WTC11 (cell line): ENCODE measurements around the gene FBXO4. TPM values are rescaled to one million over a fixed set of nuclear protein-coding genes. Genes with fewer than 3 reads are reported as not detected.

Experiments
- ATAC-seq: fragments of 200-7000 bp; cut with Tn5 transposase; 2 replicates; pipeline ENCODE4 v1.10.0; 2021; ENCODE audit warnings: mild to moderate bottlenecking, moderate library complexity
- CTCF ChIA-PET: fragments of 300-600 bp; sonication (Branson Sonifier 250); formaldehyde crosslinking; loops from one replicate; lab custom pipeline; 2021; ENCODE audit warnings: antibody characterized with exemption; lab: Charles Lee
- POLR2A ChIA-PET: fragments of 350-600 bp; sonication (Branson Sonifier 250); formaldehyde crosslinking; loops from one replicate; lab custom pipeline; 2021; ENCODE audit warnings: antibody characterized with exemption; lab: Charles Lee
- DNase-seq: peaks from one replicate; pipeline ENCODE4 v3.0.0; 2021; ENCODE audit warnings: low spot score
- H3K27ac Mint-ChIP-seq: 2 replicates; pipeline ENCODE4 v1.8.0; 2021; ENCODE audit warnings: mixed read lengths
- H3K27me3 Mint-ChIP-seq: 2 replicates; pipeline ENCODE4 v1.8.0; 2021; ENCODE audit warnings: low read depth, mild to moderate bottlenecking, moderate library complexity, mixed read lengths
- H3K36me3 Mint-ChIP-seq: 2 replicates; pipeline ENCODE4 v1.8.0; 2021; ENCODE audit warnings: mixed read lengths
- H3K4me1 Mint-ChIP-seq: 2 replicates; pipeline ENCODE4 v1.8.0; 2022; ENCODE audit warnings: mixed read lengths
- H3K4me3 Mint-ChIP-seq: 2 replicates; pipeline ENCODE4 v1.8.0; 2021; ENCODE audit warnings: mild to moderate bottlenecking, moderate library complexity, mixed read lengths
- H3K9me3 Mint-ChIP-seq: 2 replicates; pipeline ENCODE4 v1.8.0; 2021; ENCODE audit warnings: mixed read lengths
- CREM ChIP-seq: sonication (generic); formaldehyde crosslinking; IDR thresholded peaks from 2 replicates; pipeline ENCODE4 v1.8.1; 2022; ENCODE audit warnings: mild to moderate bottlenecking, missing genetic modification reagents, moderate library complexity
- ELF4 ChIP-seq: sonication (generic); formaldehyde crosslinking; IDR thresholded peaks from 2 replicates; pipeline ENCODE4 v1.8.1; 2022; ENCODE audit warnings: low read depth, mild to moderate bottlenecking, moderate library complexity, missing genetic modification reagents
- EMX1 ChIP-seq: fragments of 250-450 bp; sonication (Bioruptor Pico); IDR thresholded peaks from 2 replicates; pipeline ENCODE4 v1.8.0; 2021; ENCODE audit warnings: mild to moderate bottlenecking
- FOXP1 ChIP-seq: sonication (generic); formaldehyde crosslinking; IDR thresholded peaks from 2 replicates; pipeline ENCODE4 v1.8.0; 2022; ENCODE audit warnings: missing genetic modification reagents, mild to moderate bottlenecking, moderate library complexity, borderline replicate concordance
- GABPB1 ChIP-seq: sonication (generic); formaldehyde crosslinking; IDR thresholded peaks from 2 replicates; pipeline ENCODE4 v1.8.1; 2023; ENCODE audit warnings: mild to moderate bottlenecking, missing genetic modification reagents
- GRHL2 ChIP-seq: fragments of 250-450 bp; sonication (Bioruptor Pico); IDR thresholded peaks from 2 replicates; pipeline ENCODE4 v1.8.0; 2022; ENCODE audit warnings: mild to moderate bottlenecking, moderate library complexity; ENCODE audit not compliant: insufficient replicate concordance, severe bottlenecking
- GTF2I ChIP-seq: fragments of 250-450 bp; sonication (Bioruptor Pico); conservative IDR thresholded peaks from 2 replicates; pipeline ENCODE4 v1.4.0; 2021; ENCODE audit warnings: mild to moderate bottlenecking
- HMGA2 ChIP-seq: fragments of 250-450 bp; sonication (Bioruptor Pico); IDR thresholded peaks from 2 replicates; pipeline ENCODE4 v1.4.0; 2021; ENCODE audit warnings: mild to moderate bottlenecking, moderate library complexity
- JUN ChIP-seq: sonication (generic); formaldehyde crosslinking; IDR thresholded peaks from 2 replicates; pipeline ENCODE4 v1.8.0; 2023; ENCODE audit warnings: mild to moderate bottlenecking, missing genetic modification reagents
- KAT7 ChIP-seq: sonication (generic); formaldehyde crosslinking; IDR thresholded peaks from 2 replicates; pipeline ENCODE4 v1.8.1; 2023; ENCODE audit warnings: missing genetic modification reagents, mild to moderate bottlenecking, borderline replicate concordance
- OVOL2 ChIP-seq: fragments of 250-450 bp; sonication (Bioruptor Pico); IDR thresholded peaks from 2 replicates; pipeline ENCODE4 v1.9.0; 2021; ENCODE audit warnings: mild to moderate bottlenecking, borderline replicate concordance
- PRRX2 ChIP-seq: fragments of 250-450 bp; sonication (Bioruptor Pico); IDR thresholded peaks from 2 replicates; pipeline ENCODE4 v1.8.0; 2021; ENCODE audit warnings: mild to moderate bottlenecking
- ZBTB21 ChIP-seq: sonication (generic); formaldehyde crosslinking; IDR thresholded peaks from 2 replicates; pipeline ENCODE4 v1.8.1; 2023; ENCODE audit warnings: mild to moderate bottlenecking, missing genetic modification reagents, borderline replicate concordance
- ZNF423 ChIP-seq: fragments of 250-450 bp; sonication (Bioruptor Pico); IDR thresholded peaks from 2 replicates; pipeline ENCODE4 v2.1.2; 2022; ENCODE audit warnings: mild to moderate bottlenecking, moderate library complexity
- ZNF671 ChIP-seq: fragments of 250-450 bp; sonication (Bioruptor Pico); IDR thresholded peaks from 2 replicates; pipeline ENCODE4 v1.8.0; 2021; ENCODE audit warnings: mild to moderate bottlenecking
- total RNA-seq: library from RNA; stranded (reverse); gene quantifications from 3 replicates; pipeline ENCODE4 v1.2.3, GENCODE V29; 2021
- TF ChIP-seq, protein P1 (sequence below): fragments of 250-450 bp; sonication (Bioruptor Pico); conservative IDR thresholded peaks from 2 replicates; pipeline ENCODE4 v1.9.0; 2021; ENCODE audit warnings: mild to moderate bottlenecking
- TF ChIP-seq, protein P2 (sequence below): sonication (generic); formaldehyde crosslinking; IDR thresholded peaks from 2 replicates; pipeline ENCODE4 v1.8.1; 2022; ENCODE audit warnings: low read depth, missing genetic modification reagents, borderline replicate concordance
- TF ChIP-seq, protein P3 (sequence below): fragments of 250-450 bp; sonication (Bioruptor Pico); IDR thresholded peaks from 2 replicates; pipeline ENCODE4 v1.9.0; 2021; ENCODE audit warnings: mild to moderate bottlenecking, borderline replicate concordance
- TF ChIP-seq, protein P4 (sequence below): sonication (generic); formaldehyde crosslinking; conservative IDR thresholded peaks from 2 replicates; pipeline ENCODE4 v1.8.1; 2022; ENCODE audit warnings: mild to moderate bottlenecking, missing genetic modification reagents
- TF ChIP-seq, protein P5 (sequence below): fragments of 250-450 bp; sonication (Bioruptor Pico); IDR thresholded peaks from 2 replicates; pipeline ENCODE4 v1.8.0; 2021; ENCODE audit warnings: mild to moderate bottlenecking
- TF ChIP-seq, protein P6 (sequence below): sonication (generic); formaldehyde crosslinking; IDR thresholded peaks from 2 replicates; pipeline ENCODE4 v1.8.0; 2022; ENCODE audit warnings: mild to moderate bottlenecking, missing genetic modification reagents

FBXO4 gene
- total RNA-seq, 1 experiment from 2014 or later: 0.72 TPM

DNA sequence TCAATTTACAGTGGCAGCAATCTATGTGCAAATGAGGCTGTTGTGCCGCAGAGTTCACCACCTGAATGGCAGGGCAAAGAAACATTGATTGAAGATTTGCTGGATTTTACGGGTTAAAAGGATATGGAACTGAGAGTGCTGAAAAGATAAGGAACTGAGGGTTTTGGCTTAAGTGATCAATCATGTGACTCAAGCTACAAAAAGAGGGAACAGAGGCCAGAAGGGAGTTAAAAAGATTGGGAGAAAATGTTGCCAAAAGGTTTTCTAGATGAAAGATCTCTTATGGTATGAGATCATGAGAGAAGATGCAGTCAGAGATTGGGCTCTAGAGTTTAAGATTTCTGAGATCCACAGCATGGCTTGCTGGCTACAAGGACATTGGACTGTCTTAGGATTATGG, 28.9 kb upstream of the FBXO4 start (continued):
- TF ChIP-seq, protein P1, sequence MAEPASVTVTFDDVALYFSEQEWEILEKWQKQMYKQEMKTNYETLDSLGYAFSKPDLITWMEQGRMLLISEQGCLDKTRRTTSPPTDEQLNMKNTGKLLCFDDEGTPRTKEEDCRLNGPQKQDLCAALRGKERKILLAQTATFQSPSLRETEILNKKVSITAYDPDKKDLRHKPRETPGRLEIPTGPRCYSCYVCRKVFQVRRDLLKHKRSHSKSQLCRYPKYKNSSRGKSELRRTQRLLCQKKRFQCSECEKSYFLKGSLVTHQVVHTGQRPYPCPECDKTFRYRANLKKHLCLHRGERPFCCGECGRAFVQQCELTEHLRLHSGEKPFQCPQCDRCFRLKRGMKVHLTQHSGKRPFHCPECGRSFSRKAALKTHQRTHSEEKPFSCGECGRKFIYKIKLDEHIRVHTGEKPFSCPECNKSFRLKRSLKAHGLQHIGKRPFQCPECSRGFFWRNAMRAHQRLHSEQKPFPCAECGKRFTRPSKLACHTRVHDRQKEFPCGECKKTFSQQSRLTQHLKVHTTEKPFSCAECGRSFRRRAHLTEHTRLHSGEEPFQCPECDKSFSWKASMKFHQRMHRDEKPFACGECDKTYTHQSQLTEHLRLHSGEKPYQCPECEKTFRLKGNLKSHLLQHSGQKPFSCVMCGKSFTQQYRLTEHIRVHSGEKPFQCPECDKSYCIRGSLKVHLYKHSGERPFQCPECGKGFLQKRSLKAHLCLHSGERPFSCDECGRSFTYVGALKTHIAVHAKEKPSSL (CRISPR knock-in tag): no peak
- no peak for TF ChIP-seq ZBTB21 (CRISPR knock-in tag)
- TF ChIP-seq GTF2I (CRISPR knock-in tag): no peak
- TF ChIP-seq, protein P2, sequence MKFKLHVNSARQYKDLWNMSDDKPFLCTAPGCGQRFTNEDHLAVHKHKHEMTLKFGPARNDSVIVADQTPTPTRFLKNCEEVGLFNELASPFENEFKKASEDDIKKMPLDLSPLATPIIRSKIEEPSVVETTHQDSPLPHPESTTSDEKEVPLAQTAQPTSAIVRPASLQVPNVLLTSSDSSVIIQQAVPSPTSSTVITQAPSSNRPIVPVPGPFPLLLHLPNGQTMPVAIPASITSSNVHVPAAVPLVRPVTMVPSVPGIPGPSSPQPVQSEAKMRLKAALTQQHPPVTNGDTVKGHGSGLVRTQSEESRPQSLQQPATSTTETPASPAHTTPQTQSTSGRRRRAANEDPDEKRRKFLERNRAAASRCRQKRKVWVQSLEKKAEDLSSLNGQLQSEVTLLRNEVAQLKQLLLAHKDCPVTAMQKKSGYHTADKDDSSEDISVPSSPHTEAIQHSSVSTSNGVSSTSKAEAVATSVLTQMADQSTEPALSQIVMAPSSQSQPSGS (CRISPR knock-in tag): no peak
- no peak for TF ChIP-seq EMX1 (CRISPR knock-in tag)
- TF ChIP-seq ZNF423 (CRISPR knock-in tag): no peak
- no peak for TF ChIP-seq OVOL2

DNA sequence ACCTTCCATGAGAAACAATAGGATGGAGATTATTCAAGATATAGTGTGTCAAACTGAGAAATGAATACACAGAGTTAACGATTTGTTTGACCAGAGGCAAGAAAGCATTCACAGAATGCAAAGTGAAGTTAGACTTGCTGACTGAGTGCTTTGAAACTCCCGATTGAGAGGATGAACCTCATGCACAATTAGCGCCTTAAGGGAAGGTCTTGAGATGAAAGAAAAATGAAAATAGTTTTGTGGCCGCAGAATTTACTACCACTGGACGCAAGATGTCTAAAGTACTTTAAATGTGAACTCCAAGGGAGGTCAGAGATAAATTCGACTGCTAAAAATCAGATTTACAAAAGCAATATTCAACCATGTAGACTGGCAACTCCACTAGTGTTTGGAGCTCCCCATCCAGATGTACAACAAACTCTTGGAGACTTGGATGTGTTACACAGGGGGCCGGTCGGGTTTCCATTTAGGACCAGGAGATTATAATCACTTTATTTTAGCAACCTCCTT, 21.6 kb upstream of the FBXO4 start:
- Mint-ChIP-seq H3K27me3 (peaks cover 7% of the 10 kb centered on the region), H3K27ac (peak overlapping the region; percentile 68), H3K4me3 (peak overlapping the region; percentile 99), H3K36me3 (peaks cover 14% of the 10 kb centered on the region), H3K9me3 (peaks cover 3% of the 10 kb centered on the region; the same call in 1 of the 2 replicates), H3K4me1 (peaks cover 17% of the 10 kb centered on the region)
- TF ChIP-seq GRHL2 (CRISPR knock-in tag) (no peak), ZNF671 (no peak), ZBTB21 (CRISPR knock-in tag) (no peak), KAT7 (CRISPR knock-in tag) (no peak), GABPB1 (CRISPR knock-in tag) (no peak)
- ChIA-PET POLR2A (interaction anchor here (1.0 to 2.3 kb wide), 3 partner anchors 22 to 34 kb away, joined by 3 to 7 read pairs (median 5); partner anchors contain the start of genes FBXO4 and OXCT1), CTCF (interaction anchor here (0.6 to 1.9 kb wide), 4 partner anchors 47 to 1394 kb away, joined by 3 to 13 read pairs (median 8); no protein-coding TSS in a partner anchor)
- no peak for ATAC-seq
- DNase-seq: no peak

DNA sequence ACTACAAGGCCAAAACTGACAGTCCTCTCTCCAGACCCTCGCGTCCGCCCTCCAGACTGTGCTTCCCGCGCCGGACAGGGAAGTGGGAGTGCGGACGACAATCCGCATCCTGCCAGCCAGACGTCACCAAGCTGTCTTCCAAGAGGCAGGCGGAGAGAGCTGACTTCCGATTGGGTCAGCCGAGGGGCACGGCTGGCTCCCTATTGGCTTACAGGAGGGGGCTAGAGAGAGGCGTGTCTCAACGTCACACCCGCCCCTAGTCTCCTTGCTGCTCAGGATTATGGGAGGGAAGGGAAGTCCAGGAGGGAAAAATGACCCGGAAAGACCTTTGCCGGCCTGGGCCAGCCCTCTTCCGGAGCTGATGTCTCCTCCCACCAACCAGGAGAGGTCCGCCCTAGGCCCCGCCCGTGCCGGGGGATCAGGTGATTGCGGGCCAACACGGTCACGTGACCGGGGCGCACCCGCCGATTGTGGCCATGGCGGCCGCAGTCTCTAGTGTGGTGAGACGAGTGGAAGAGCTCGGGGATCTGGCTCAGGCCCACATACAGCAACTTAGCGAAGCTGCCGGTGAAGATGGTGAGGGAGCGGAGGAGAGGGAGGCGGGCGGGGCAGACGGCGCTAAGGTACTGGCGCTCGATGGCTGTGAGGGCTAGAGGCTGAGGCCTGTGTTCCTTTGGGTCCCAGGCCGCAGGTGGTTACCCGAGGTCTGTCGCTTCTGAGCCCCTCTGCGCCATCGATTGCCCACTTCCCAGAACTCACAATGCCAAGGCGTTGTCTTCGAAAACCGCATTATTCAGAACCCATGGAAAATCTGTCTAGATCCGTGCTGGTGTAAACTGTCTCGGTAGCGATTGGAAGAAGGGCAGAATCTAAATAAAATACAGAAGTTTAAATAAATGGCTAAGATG, 20.9 kb upstream of the FBXO4 start, which contains the start of gene RIMOC1:
Gene RIMOC1 (plus strand): TSS at position 453 of the 908 bp plus-strand sequence. CDS start 24 bp downstream, at position 477.
- Mint-ChIP-seq H3K27ac (peak within 1 kb of the TSS; percentile 99), H3K4me3 (peak within 1 kb of the TSS; percentile 99), H3K9me3 (peaks cover 3% of the 10 kb centered on the region; the same call in 1 of the 2 replicates), H3K4me1 (peaks cover 17% of the 10 kb centered on the region), H3K36me3 (peaks cover 14% of the 10 kb centered on the region), H3K27me3 (peaks cover 7% of the 10 kb centered on the region)
- CTCF ChIA-PET: interaction anchor here (0.6 to 1.9 kb wide), 4 partner anchors 48 to 1393 kb away, joined by 3 to 13 read pairs (median 8); no protein-coding TSS in a partner anchor
- POLR2A ChIA-PET: interaction anchor here (0.6 to 2.3 kb wide), 5 partner anchors 13 to 35 kb away, joined by 3 to 7 read pairs (median 3); partner anchors contain the start of genes FBXO4 and OXCT1
- ATAC-seq (peak; percentile 99), DNase-seq (peak; percentile 98)
- TF ChIP-seq PRRX2: no peak
- TF ChIP-seq ELF4 (CRISPR knock-in tag): no peak
- no peak for TF ChIP-seq HMGA2
- TF ChIP-seq, protein P3, sequence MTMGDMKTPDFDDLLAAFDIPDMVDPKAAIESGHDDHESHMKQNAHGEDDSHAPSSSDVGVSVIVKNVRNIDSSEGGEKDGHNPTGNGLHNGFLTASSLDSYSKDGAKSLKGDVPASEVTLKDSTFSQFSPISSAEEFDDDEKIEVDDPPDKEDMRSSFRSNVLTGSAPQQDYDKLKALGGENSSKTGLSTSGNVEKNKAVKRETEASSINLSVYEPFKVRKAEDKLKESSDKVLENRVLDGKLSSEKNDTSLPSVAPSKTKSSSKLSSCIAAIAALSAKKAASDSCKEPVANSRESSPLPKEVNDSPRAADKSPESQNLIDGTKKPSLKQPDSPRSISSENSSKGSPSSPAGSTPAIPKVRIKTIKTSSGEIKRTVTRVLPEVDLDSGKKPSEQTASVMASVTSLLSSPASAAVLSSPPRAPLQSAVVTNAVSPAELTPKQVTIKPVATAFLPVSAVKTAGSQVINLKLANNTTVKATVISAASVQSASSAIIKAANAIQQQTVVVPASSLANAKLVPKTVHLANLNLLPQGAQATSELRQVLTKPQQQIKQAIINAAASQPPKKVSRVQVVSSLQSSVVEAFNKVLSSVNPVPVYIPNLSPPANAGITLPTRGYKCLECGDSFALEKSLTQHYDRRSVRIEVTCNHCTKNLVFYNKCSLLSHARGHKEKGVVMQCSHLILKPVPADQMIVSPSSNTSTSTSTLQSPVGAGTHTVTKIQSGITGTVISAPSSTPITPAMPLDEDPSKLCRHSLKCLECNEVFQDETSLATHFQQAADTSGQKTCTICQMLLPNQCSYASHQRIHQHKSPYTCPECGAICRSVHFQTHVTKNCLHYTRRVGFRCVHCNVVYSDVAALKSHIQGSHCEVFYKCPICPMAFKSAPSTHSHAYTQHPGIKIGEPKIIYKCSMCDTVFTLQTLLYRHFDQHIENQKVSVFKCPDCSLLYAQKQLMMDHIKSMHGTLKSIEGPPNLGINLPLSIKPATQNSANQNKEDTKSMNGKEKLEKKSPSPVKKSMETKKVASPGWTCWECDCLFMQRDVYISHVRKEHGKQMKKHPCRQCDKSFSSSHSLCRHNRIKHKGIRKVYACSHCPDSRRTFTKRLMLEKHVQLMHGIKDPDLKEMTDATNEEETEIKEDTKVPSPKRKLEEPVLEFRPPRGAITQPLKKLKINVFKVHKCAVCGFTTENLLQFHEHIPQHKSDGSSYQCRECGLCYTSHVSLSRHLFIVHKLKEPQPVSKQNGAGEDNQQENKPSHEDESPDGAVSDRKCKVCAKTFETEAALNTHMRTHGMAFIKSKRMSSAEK (CRISPR knock-in tag): 0 out of 2 replicates have a peak, but pooled peaks have one; percentile 41
- TF ChIP-seq, protein P4, sequence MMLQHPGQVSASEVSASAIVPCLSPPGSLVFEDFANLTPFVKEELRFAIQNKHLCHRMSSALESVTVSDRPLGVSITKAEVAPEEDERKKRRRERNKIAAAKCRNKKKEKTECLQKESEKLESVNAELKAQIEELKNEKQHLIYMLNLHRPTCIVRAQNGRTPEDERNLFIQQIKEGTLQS: no peak
- TF ChIP-seq CREM (CRISPR knock-in tag): peak; percentile 51; the same call in 1 of the 2 replicates
- TF ChIP-seq, protein P5, sequence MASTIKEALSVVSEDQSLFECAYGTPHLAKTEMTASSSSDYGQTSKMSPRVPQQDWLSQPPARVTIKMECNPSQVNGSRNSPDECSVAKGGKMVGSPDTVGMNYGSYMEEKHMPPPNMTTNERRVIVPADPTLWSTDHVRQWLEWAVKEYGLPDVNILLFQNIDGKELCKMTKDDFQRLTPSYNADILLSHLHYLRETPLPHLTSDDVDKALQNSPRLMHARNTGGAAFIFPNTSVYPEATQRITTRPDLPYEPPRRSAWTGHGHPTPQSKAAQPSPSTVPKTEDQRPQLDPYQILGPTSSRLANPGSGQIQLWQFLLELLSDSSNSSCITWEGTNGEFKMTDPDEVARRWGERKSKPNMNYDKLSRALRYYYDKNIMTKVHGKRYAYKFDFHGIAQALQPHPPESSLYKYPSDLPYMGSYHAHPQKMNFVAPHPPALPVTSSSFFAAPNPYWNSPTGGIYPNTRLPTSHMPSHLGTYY (CRISPR knock-in tag): 0 out of 2 replicates have a peak, but pooled peaks have one; percentile 22
- no peak; the same call in 1 of the 2 replicates for TF ChIP-seq FOXP1 (CRISPR knock-in tag)
- TF ChIP-seq JUN (CRISPR knock-in tag): peak; percentile 66; the same call in 1 of the 2 replicates
- TF ChIP-seq, protein P6, sequence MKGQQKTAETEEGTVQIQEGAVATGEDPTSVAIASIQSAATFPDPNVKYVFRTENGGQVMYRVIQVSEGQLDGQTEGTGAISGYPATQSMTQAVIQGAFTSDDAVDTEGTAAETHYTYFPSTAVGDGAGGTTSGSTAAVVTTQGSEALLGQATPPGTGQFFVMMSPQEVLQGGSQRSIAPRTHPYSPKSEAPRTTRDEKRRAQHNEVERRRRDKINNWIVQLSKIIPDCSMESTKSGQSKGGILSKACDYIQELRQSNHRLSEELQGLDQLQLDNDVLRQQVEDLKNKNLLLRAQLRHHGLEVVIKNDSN (CRISPR knock-in tag): peak; percentile 100
